RWPE2 (cell line): ENCODE data around the gene EIF2B5.
"Not testable (repeated sequence)": the region's sequence is repeated elsewhere in the genome, so short reads cannot be mapped to it uniquely, and the experiment has no call there.

Experiments used
- ATAC-seq: fragments of 200-7000 bp; cut with Tn5 transposase; 3 replicates; pipeline ENCODE4 v1.9.1; 2021; ENCODE audit warnings: low read depth
- DNase-seq: peaks from one replicate; pipeline ENCODE4 v3.0.0-alpha.2; 2020; ENCODE audit warnings: low spot score
- H3K27ac ChIP-seq: fragments of 450-650 bp; 2 replicates; pipeline ENCODE4 v1.5.1; 2017; ENCODE audit warnings: mild to moderate bottlenecking; ENCODE audit not compliant: poor library complexity, severe bottlenecking
- H3K27me3 ChIP-seq: fragments of 250-450 bp; sonication (Bioruptor Pico); 2 replicates; pipeline ENCODE4 v1.5.1; 2021; ENCODE audit warnings: mild to moderate bottlenecking, moderate library complexity; ENCODE audit not compliant: insufficient read depth, poor library complexity, severe bottlenecking
- H3K36me3 ChIP-seq: fragments of 250-450 bp; sonication (Bioruptor Pico); 2 replicates; pipeline ENCODE4 v1.5.1; 2020; ENCODE audit warnings: low read depth, mild to moderate bottlenecking, moderate library complexity
- H3K4me1 ChIP-seq: fragments of 250-450 bp; sonication (Bioruptor Pico); 2 replicates; pipeline ENCODE4 v1.5.1; 2021; ENCODE audit warnings: mild to moderate bottlenecking, moderate library complexity; ENCODE audit not compliant: insufficient read depth, poor library complexity, severe bottlenecking
- H3K4me3 ChIP-seq: fragments of 250-450 bp; sonication (Bioruptor Pico); 2 replicates; pipeline ENCODE4 v1.5.1; 2021; ENCODE audit warnings: mild to moderate bottlenecking, moderate library complexity; ENCODE audit not compliant: severe bottlenecking
- H3K9me3 ChIP-seq: fragments of 250-450 bp; sonication (Bioruptor Pico); 2 replicates; pipeline ENCODE4 v1.5.1; 2021; ENCODE audit warnings: mild to moderate bottlenecking, moderate library complexity; ENCODE audit not compliant: severe bottlenecking
- CTCF ChIP-seq: fragments of 450-650 bp; IDR thresholded peaks from one replicate; pipeline ENCODE4 v1.5.1; 2017; ENCODE audit warnings: mild to moderate bottlenecking, moderate library complexity; ENCODE audit not compliant: poor library complexity, severe bottlenecking

EIF2B5 gene

GRCh38 chr3:184145111-184145524 is 10.0 kb downstream of the EIF2B5 start:
- ATAC-seq (peak; percentile 92), DNase-seq (no peak)
- Histone ChIP-seq H3K4me1 (no peaks in the 10 kb centered on the region), H3K27me3 (no peaks in the 10 kb centered on the region), H3K4me3 (no peak overlapping the region), H3K27ac (no peak overlapping the region), H3K36me3 (peaks cover 52% of the 10 kb centered on the region), H3K9me3 (no peaks in the 10 kb centered on the region)
- TF ChIP-seq CTCF: peak; percentile 71

- no peak for DNase-seq
- ATAC-seq: no peak
- no peaks in the 10 kb centered on the region for H3K9me3 ChIP-seq
- H3K27ac ChIP-seq: no peak overlapping the region
- no peak overlapping the region for H3K4me3 ChIP-seq
- no peak for TF ChIP-seq CTCF
- H3K4me1 ChIP-seq: no peaks in the 10 kb centered on the region
- no peaks in the 10 kb centered on the region for H3K27me3 ChIP-seq
- H3K36me3 ChIP-seq: peaks cover 45% of the 10 kb centered on the region
Observed at GRCh38 chr3:184145751-184146270, 10.7 kb downstream of the EIF2B5 start.

GRCh38 chr3:184148076-184148475 is 12.9 kb downstream of the EIF2B5 start:
- DNase-seq (no peak), ATAC-seq (no peak)
- no peaks in the 10 kb centered on the region for H3K4me1 ChIP-seq
- no peaks in the 10 kb centered on the region for H3K9me3 ChIP-seq
- H3K36me3 ChIP-seq: peaks cover 22% of the 10 kb centered on the region
- no peak for TF ChIP-seq CTCF
- H3K27ac ChIP-seq: no peak overlapping the region
- no peak overlapping the region for H3K4me3 ChIP-seq
- H3K27me3 ChIP-seq: no peaks in the 10 kb centered on the region

GRCh38 chr3:184149123-184149522 is 14.0 kb downstream of the EIF2B5 start:
- ATAC-seq: no peak
- TF ChIP-seq CTCF: no peak
- no peak overlapping the region for H3K27ac ChIP-seq

GRCh38 chr3:184149770-184150169 is 14.6 kb downstream of the EIF2B5 start:
- H3K4me1 ChIP-seq, H3K27me3 ChIP-seq, H3K27ac ChIP-seq, H3K36me3 ChIP-seq, DNase-seq, H3K9me3 ChIP-seq, H3K4me3 ChIP-seq: not testable (repeated sequence)
- ATAC-seq: 0 out of 3 replicates have a peak, but pooled peaks have one; percentile 5

More at GRCh38 chr3:184149123-184149522, 14.0 kb downstream of the EIF2B5 start:
- Histone ChIP-seq H3K4me1 (peaks cover 3% of the 10 kb centered on the region), H3K36me3 (peaks cover 12% of the 10 kb centered on the region), H3K9me3 (no peaks in the 10 kb centered on the region), H3K4me3 (no peak overlapping the region), H3K27me3 (no peaks in the 10 kb centered on the region)
- no peak for DNase-seq
